ENCODE results near the gene AVPI1.
"Not testable (repeated sequence)": the region's sequence is repeated elsewhere in the genome, so short reads cannot be mapped to it uniquely, and the experiment has no call there.

Gene AVPI1

GRCh38 chr10:97711640-97712572, 24.9 kb upstream of the AVPI1 start:
- no peak for DNase-seq

DNA sequence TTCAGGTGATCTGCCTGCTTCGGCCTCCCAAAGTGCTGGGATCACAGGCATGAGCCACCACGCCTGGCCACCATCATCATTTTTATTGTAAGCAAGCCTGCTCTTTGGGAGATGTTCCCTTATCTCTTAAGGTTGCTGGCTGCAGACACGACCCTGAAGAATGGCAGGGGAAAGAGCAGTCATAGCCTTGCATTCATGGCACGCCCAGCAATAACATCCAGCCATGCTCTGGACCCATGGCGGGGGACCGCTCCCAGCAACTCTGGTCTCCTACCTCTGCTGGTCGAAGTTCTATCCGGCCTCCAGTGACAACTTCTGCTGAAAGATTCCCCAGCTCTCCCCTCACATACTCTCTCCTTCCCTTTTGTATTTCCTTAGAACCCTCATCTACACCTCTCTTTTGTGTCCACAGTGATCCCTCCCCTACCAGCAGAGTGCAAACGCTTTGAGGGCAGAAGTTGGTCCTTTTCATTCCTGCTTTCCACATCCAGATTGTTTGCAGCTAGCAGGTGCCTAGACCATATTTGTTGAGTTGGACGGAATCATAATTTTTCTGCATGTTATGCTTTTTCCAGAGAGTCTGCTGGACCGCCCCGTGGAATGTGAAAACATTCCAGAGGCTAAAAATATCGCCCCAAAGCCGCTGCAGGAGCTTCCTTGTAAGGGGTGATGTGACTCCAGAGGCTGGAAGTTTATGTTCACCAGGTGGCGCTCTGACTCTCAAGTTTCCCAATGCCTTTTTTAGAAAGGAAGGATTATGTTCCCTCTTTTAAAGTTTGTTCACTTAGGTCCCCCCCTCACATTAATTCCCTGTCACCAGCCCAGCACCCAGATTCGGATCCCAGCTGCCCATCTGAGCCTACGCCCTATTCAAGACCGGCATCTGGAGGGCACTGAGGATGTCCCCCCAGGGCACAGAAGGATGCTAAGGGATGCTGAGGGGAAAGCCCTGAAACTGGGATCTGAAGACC, 22.2 kb upstream of the AVPI1 start:
- no peak for DNase-seq

DNA sequence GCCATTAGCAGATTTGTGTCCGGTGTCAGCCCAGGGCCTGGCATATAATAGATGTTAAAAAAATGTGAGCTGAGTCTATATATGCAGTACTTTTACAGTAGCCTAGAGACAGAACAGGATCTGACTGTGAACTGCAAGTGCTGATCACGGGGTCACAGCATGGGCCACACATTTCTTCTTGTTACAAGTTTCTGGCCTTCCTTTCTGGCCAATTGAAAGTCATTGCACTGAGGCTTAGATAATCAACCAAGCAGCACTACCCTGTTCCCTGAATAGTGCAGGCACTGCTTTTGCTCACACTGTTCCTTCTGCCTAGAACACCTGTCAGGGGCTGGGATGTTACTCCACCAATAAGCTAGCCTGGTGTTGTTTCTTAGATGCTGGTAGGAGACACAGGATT, 21.1 kb upstream of the AVPI1 start:
- DNase-seq = no peak

- DNase-seq = no peak
Measured at GRCh38 chr10:97707134-97707861, 20.3 kb upstream of the AVPI1 start.

DNA sequence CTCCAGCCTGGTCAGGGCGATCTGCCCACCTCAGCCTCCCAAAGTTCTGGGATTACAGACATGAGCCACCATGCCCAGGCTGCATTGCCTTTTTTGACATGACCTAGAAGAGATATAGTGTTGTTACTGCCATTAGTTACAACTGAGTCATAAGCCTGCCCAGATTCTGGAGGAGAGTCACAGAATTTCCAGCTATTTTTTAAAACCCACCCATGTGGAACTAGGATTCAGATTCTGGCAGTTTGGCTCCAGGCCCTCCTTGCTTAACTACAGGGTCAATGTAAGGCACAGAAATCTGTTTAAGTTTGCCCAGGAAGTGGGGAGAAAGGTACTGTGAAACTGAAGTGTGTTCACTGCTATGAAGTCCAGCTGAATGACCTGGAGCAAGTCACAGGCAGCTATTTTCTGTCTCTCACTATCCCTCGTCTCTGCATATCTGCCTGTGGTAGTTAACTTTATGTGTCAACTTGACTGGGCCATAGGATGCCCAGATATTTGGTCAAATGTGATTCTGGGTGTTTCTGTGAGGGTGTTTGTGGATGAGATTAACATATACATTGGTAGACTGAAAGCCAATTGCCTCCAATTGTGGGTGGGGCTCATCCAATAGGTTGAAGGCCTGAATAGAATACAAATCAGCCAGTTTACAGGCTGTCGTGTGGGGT, 18.1 kb upstream of the AVPI1 start:
- DNase-seq = no peak

DNA sequence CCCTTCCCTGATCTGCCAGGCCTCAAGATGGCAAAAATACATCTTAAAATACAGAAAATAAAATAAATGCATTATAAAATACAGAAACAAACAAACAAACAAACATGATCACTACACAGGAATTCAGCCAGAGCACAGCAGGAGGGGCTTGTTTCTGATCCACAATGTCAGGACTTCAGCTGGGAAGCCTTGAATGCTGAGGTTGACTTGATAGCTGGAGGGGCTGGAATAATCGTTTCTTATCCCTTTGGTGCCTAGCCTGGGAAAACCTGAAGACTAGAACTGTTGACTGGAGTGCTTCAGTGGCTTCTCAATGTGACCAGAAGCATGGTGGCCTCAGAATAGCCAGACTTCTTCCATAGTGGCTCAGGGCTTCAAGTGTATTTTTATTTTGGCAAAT, 17.3 kb upstream of the AVPI1 start:
- DNase-seq = no peak

DNA sequence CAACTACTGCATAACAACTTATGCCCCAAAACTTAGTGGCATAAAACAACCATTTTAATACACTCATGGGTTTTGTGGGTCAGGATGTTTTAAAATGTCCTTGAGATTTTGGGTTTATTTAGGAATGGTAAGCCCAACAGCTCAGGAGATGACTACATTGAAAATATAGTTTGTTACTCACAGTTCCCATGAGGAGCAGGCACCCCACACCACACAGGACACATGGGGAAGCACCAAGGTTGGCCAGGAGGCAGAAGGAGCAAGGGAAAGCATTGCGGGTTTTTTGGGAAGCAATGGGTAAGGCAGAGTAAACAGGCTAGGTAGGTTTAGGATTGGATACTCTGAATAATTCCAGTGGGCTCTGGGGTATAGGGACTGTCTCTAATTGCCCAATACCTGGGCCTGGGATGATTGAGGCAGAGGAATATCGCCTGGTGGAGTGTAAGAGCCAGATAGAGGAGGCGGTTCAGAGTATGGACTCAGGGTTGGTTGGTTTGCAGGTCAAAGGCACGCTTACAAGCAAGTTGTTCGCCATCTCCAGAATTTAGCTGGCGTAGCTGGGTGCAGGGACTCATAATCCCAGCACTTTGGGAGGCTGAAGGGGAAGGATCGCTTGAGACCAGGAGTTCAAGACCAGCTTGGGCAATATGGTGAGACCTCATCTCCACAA, 16.5 kb upstream of the AVPI1 start:
- no peak for DNase-seq

DNA sequence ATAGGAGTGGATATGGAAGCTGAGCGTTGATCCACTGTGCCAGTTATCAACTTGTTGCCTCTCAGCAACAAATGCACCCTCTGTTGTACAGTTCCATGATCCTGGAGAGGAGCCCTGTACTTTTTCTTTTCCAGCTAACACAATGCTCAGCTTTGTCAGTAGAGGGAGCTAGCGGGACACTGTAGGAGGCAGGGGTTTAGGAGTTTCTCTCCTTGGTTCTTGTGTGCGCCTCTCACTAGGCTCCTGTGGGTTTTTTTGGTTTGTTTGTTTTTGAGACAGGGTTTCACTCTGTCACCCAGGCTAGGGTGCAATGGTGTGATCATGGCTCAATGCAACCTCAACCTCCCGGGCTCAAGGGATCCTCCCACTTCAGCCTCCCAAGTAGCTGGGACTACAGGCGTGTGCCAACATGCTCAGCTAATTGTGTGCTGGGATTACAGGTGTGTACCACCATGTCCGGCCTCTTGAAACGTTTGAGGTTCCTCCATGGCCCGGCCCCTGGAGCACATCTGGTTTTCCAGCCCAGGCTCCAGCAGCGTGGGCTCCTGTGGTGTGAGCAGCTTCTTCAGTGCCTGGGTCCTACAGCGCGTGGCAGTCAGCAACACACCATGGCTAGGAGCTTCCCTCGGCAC, 14.5 kb upstream of the AVPI1 start:
- DNase-seq = peak; percentile 53

GRCh38 chr10:97698072-97698655, 11.1 kb upstream of the AVPI1 start:
- not testable (repeated sequence) for DNase-seq

DNA sequence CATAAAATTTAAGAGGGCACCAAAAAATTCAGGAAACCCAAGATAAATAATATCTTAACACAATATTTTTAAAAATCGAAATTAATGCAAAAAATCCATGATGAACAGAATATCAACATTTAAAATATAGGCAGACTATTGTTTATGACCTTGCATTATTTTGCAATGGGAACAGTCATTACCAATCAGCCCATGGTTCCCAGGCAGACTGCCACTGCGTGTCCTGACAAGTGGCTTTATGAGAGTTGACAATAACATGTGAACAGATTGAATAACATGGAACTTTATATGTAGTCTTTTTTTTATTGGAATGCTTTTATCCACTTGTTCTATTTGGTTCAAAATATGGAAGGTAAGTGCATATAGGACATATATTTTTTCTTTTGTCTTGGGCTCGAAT, 3.1 kb upstream of the AVPI1 start:
- no peak for DNase-seq

GRCh38 chr10:97689559-97690020, 2.5 kb upstream of the AVPI1 start:
- peak; percentile 74 for DNase-seq

- DNase-seq = no peak
Measured at GRCh38 chr10:97687785-97688781, 1.0 kb upstream of the AVPI1 start.

DNA sequence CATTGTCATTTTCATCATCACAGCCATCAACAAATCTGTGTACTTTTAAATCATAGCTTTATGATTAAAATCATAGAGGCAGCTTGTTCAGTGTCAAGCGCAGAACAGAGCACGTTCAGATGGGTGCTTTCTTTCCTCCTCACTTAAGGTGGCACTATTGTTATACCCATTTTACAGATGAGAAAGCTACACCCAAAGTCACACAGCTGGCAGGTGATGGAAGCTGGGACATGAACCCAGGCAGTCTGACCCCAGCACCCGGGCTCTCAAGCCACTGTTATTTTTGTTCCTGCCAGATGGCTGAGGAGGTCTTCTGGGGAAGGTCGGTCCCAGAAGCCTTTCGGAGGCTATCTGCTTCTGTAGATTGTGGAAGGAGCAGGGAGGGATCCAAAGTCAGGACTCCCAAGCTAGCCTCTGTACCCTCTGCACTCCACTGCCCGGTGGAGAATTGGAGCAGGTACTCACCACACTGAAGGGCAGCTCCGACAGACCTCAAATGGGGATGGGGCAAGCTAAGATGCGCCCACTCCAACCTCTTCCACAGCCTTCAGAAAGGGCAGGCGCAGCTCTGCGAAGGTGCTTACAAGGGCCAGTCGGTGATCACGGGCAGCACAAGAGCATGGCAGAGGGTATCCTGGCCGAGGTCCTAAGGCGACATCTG, 610 bp downstream of the AVPI1 start:
- no peak for DNase-seq

DNA sequence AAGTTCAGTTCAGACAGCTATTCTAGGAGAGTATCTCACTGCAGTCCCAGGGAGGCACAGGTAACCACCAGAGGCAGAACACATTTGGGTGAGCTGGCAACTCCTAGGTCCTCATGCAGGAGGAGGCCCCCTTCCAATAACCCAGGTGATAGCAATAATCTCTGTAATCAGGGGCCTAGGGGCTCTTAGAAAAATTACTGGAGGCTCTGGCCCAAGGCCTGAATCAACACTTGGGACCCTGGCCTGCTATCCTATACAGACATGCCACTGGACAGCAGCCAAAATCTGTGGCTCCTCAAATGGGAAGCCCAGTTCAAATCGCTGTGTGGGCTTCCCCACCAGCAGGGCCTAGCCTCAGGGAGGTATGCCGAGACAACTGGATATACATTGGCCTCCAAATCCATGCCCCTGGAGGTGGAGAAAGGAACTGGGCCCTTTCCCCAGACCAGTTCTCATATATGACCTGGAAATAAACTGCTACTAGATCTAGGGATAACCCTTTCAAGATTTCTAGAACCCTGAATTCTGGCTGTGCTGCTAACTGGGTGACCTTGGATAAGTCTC, 1.6 kb downstream of the AVPI1 start:
- DNase-seq = no peak

DNA sequence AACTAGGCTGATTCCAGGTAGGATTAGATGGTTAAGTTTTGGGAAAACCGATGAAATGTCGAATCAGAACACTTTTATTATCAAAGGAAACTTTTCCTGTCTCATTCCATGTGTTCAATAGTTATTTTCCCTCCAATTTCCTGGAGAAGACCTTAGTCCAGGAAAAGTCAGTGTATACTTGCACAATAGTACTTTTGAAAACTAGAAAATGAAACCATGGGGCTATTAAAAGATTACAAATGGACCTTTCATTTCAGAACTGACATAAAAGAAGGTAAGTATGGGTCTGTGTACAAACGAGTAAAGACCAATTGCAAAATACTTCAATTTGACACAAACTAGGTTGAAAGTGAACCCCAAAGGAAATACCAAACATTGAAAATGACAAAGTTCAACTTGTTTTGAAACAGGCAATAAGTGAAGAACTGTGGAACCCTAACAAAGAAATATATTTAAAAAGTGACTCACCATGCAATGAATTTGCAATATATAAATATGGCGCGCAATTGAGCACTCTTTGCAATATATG, 2.1 kb downstream of the AVPI1 start:
- no peak for DNase-seq

DNA sequence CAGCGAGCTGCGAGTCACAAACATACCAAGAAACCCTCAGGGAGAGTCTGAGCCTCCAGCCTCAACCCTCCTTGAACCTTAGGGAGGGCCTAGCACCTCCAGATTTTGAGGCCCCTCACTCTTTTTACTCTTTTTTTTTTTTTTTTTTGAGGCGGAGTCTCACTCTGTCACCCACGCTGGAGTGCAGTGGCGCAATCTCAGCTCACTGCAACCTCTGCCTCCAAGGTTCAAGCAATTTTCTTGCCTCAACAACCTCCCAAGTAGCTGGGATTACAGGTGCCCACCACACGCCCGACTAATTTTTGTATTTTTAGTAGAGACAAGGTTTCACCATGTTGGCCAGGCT, 2.7 kb downstream of the AVPI1 start:
- not testable (repeated sequence) for DNase-seq

- no peak for DNase-seq
Measured at GRCh38 chr10:97683556-97684367, 3.3 kb downstream of the AVPI1 start.

All from CD4-positive, alpha-beta T cell treated with Interleukin-15 for 1 hour (primary cell).